HepG2 (cell line): Measurements from ENCODE around the gene APOM. TPM values are rescaled to one million over a fixed set of nuclear protein-coding genes. Genes with fewer than 3 reads are reported as not detected.

ENCODE experiments used
- AGO2 ChIP-seq: fragments of 200-400 bp; formaldehyde crosslinking; optimal IDR thresholded peaks from 2 replicates; pipeline ENCODE3; 2017; ENCODE audit warnings: mild to moderate bottlenecking, low read depth, low read length, moderate library complexity
- ATF1 ChIP-seq: IDR thresholded peaks from 2 replicates; pipeline ENCODE4 v1.6.1; 2016; ENCODE audit warnings: mild to moderate bottlenecking, control low read depth
- DBP ChIP-seq: sonication (generic); formaldehyde crosslinking; IDR thresholded peaks from 2 replicates; pipeline ENCODE4 v1.4.0; 2020; ENCODE audit warnings: missing genetic modification reagents; ENCODE audit errors: not compliant biosample characterization
- ESRRA ChIP-seq: sonication (generic); formaldehyde crosslinking; IDR thresholded peaks from 2 replicates; pipeline ENCODE4 v1.5.1; 2020; ENCODE audit warnings: mild to moderate bottlenecking, low read depth, missing genetic modification reagents
- FIP1L1 ChIP-seq: fragments of 200-400 bp; formaldehyde crosslinking; IDR thresholded peaks from 2 replicates; pipeline ENCODE4 v1.6.1; 2018; ENCODE audit warnings: low read depth, mild to moderate bottlenecking, low read length, moderate library complexity, borderline replicate concordance; ENCODE audit not compliant: insufficient read depth
- FOXO1 ChIP-seq: sonication (generic); formaldehyde crosslinking; IDR thresholded peaks from 2 replicates; pipeline ENCODE4 v1.4.0; 2020; ENCODE audit warnings: missing genetic modification reagents
- GFI1 ChIP-seq: sonication (generic); formaldehyde crosslinking; IDR thresholded peaks from 2 replicates; pipeline ENCODE4 v1.5.0; 2020; ENCODE audit warnings: missing genetic modification reagents, mild to moderate bottlenecking, borderline replicate concordance
- LCORL ChIP-seq, 2 experiments: fragments of 450-650 bp in 1 of 2; sonication (generic) in 1 of 2; formaldehyde crosslinking in 1 of 2; IDR thresholded peaks; 2 replicates each; pipeline versions ENCODE4 v1.5.0 to v1.6.1; 2017 to 2020; ENCODE audit warnings: antibody characterized with exemption in 1 of 2, missing genetic modification reagents in 1 of 2
- MAFF ChIP-seq: IDR thresholded peaks from 2 replicates; pipeline ENCODE4 v1.6.1; 2011; ENCODE audit warnings: low read depth, low read length, improper control_type of control experiment
- MAFK ChIP-seq, 2 experiments: IDR thresholded peaks in 1 of 2; conservative IDR thresholded peaks in 1 of 2; 2 replicates each; pipeline ENCODE4 v1.6.1; 2011; ENCODE audit warnings: improper control_type of control experiment in 2 of 2, low read length in 2 of 2
- ONECUT2 ChIP-seq: sonication (generic); formaldehyde crosslinking; IDR thresholded peaks from 2 replicates; pipeline ENCODE4 v1.4.0; 2020; ENCODE audit warnings: missing genetic modification reagents
- RFX1 ChIP-seq: fragments of 450-650 bp; IDR thresholded peaks from 2 replicates; pipeline ENCODE4 v1.6.1; 2017
- TGIF2 ChIP-seq: IDR thresholded peaks from 2 replicates; pipeline ENCODE4 v1.6.1; 2016; ENCODE audit warnings: control low read depth, missing compliant biosample characterization
- ZNF17 ChIP-seq: sonication (generic); formaldehyde crosslinking; IDR thresholded peaks from 2 replicates; pipeline ENCODE4 v1.5.0; 2020; ENCODE audit warnings: mild to moderate bottlenecking, missing genetic modification reagents
- ZNF225 ChIP-seq: sonication (generic); formaldehyde crosslinking; IDR thresholded peaks from 2 replicates; pipeline ENCODE4 v1.4.0; 2020; ENCODE audit warnings: mild to moderate bottlenecking, missing genetic modification reagents
- ZNF251 ChIP-seq: sonication (generic); formaldehyde crosslinking; IDR thresholded peaks from 2 replicates; pipeline ENCODE4 v1.9.0; 2021; ENCODE audit warnings: mild to moderate bottlenecking, missing genetic modification reagents
- ZNF337 ChIP-seq: sonication (generic); formaldehyde crosslinking; IDR thresholded peaks from 2 replicates; pipeline ENCODE4 v1.5.1; 2020; ENCODE audit warnings: missing genetic modification reagents, low read depth, mild to moderate bottlenecking, borderline replicate concordance
- ZNF670 ChIP-seq: sonication (generic); formaldehyde crosslinking; IDR thresholded peaks from 2 replicates; pipeline ENCODE4 v1.8.0; 2022; ENCODE audit warnings: mild to moderate bottlenecking, missing genetic modification reagents, borderline replicate concordance
- ZNF704 ChIP-seq: sonication (generic); formaldehyde crosslinking; IDR thresholded peaks from 2 replicates; pipeline ENCODE4 v1.8.1; 2023; ENCODE audit warnings: mild to moderate bottlenecking, inconsistent platforms, moderate library complexity, missing genetic modification reagents, borderline replicate concordance
- ZNF737 ChIP-seq: sonication (generic); formaldehyde crosslinking; IDR thresholded peaks from 2 replicates; pipeline ENCODE4 v1.5.0; 2020; ENCODE audit warnings: missing genetic modification reagents, mild to moderate bottlenecking, borderline replicate concordance
- ZSCAN5A ChIP-seq: sonication (generic); formaldehyde crosslinking; IDR thresholded peaks from 2 replicates; pipeline ENCODE4 v1.8.0; 2022; ENCODE audit warnings: mild to moderate bottlenecking, missing genetic modification reagents, borderline replicate concordance
- polyA plus RNA-seq, 8 experiments: library from polyadenylated mRNA; depleted of rRNA in 3 of 8; stranded (reverse) in 7 of 8; unstranded in 1 of 8; fragments of >200 nt; fragmentation: Illumina TruSeq in 4 of 8; extraction: Trizol in 4 of 8; gene quantifications; 2 replicates each; pipeline versions ENCODE4 v1.2.1 to v1.2.3, GENCODE V29; 2011 to 2016; ENCODE audit warnings: low read depth in 4 of 8, missing spikeins in 1 of 8, mixed read lengths in 1 of 8; ENCODE audit not compliant: insufficient read depth in 1 of 8
- total RNA-seq, 5 experiments: library from RNA; depleted of rRNA; stranded (reverse); fragments of >200 nt; fragmentation: Illumina TruSeq; extraction: Trizol; gene quantifications; 2 replicates each; pipeline ENCODE4 v1.2.3, GENCODE V29; 2016; ENCODE audit warnings: low read depth in 1 of 5
- TF ChIP-seq, protein P1 (sequence below): sonication (generic); formaldehyde crosslinking; IDR thresholded peaks from 2 replicates; pipeline ENCODE4 v1.8.0; 2022; ENCODE audit warnings: mild to moderate bottlenecking, missing genetic modification reagents, moderate library complexity
- TF ChIP-seq, protein P2 (sequence below): sonication (generic); formaldehyde crosslinking; IDR thresholded peaks from 2 replicates; pipeline ENCODE4 v1.4.0; 2020; ENCODE audit warnings: low read depth, mild to moderate bottlenecking, missing genetic modification reagents

APOM gene
- total and polyA plus RNA-seq, 2 of the 13 experiments (the other 11 are each of a cell fraction or from before 2014, with no cell fraction given), result 98.2 to 1,140 TPM

DNA sequence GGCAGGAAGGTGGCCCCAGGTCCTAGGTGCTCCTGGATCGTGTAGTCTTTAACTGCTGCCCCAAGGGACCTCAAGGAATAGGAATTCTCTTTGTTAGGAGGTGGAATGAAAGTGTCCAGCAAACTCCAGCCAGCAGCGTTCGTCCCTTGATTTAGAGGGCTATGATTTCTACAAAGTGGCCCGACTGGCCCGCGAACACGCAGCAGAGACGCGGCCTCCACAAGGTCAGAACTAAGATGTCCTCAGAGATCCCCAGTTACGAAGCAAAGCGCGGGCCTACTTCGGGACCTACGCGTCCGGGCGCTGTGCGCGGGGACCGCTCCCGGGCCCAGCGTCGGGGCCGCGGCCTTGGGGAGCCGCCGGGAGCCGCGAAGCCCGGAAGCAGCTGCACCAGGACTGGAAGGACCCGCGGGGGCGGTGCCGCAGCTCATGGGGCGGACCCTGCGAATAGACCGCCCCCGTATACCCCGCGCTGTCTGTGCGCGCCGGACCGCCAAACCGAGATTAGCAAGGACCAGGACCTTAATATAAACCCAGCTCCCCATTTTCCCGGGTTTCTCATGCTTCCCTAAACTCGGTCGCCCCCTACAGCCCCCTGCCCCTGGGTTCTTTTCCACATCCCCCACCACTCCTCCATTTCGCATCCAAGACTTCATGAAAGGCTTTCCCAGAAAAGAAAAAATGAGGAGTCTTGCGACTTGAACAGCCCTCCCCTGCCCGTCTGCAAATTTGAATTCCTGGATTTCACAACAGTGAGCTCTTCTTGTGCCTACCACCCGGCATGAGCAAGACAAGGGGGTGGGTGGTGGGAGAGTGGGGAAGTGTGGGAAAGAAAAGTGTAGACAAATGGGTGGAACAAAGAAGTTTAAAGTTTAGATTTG lies 4.9 kb downstream of the APOM start, which contains the start of gene C6orf47 (continued):
- TF ChIP-seq ONECUT2 (CRISPR knock-in tag) (no peak), TGIF2 (no peak; the same call in none of the 2 replicates), ZNF737 (CRISPR knock-in tag) (no peak), GFI1 (peak; percentile 78), FIP1L1 (0 out of 2 replicates have a peak, but pooled peaks have one; percentile 53), MAFK (conservative IDR thresholded peaks at IDR 0.05 in 1 of 2, IDR thresholded peaks at IDR 0.05 in 1 of 2; ENCODE audit: low read length in 2 of 2) (no peak), MAFF (no peak), ZSCAN5A (peak; percentile 68), LCORL (IDR thresholded peaks at IDR 0.05) (no peak), LCORL (CRISPR knock-in tag; IDR thresholded peaks at IDR 0.05) (peak; percentile 75), AGO2 (peak; percentile 100), FOXO1 (CRISPR knock-in tag) (peak; percentile 11; the same call in 1 of the 2 replicates), ESRRA (CRISPR knock-in tag) (no peak), ZNF225 (CRISPR knock-in tag) (no peak), ZNF251 (no peak), ZNF670 (peak; percentile 69; the same call in 1 of the 2 replicates), DBP (peak; percentile 82), ZNF704 (CRISPR knock-in tag) (no peak), RFX1 (no peak), ZNF17 (CRISPR knock-in tag) (no peak), ZNF337 (peak; percentile 64; the same call in 1 of the 2 replicates), ATF1 (no peak)
- TF ChIP-seq, protein P1, sequence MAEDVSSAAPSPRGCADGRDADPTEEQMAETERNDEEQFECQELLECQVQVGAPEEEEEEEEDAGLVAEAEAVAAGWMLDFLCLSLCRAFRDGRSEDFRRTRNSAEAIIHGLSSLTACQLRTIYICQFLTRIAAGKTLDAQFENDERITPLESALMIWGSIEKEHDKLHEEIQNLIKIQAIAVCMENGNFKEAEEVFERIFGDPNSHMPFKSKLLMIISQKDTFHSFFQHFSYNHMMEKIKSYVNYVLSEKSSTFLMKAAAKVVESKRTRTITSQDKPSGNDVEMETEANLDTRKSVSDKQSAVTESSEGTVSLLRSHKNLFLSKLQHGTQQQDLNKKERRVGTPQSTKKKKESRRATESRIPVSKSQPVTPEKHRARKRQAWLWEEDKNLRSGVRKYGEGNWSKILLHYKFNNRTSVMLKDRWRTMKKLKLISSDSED (CRISPR knock-in tag), result no peak
- TF ChIP-seq, protein P2, sequence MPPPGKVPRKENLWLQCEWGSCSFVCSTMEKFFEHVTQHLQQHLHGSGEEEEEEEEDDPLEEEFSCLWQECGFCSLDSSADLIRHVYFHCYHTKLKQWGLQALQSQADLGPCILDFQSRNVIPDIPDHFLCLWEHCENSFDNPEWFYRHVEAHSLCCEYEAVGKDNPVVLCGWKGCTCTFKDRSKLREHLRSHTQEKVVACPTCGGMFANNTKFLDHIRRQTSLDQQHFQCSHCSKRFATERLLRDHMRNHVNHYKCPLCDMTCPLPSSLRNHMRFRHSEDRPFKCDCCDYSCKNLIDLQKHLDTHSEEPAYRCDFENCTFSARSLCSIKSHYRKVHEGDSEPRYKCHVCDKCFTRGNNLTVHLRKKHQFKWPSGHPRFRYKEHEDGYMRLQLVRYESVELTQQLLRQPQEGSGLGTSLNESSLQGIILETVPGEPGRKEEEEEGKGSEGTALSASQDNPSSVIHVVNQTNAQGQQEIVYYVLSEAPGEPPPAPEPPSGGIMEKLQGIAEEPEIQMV (CRISPR knock-in tag), result peak; percentile 68
